ENCODE measurements around the gene C11orf68. TPM values are rescaled to one million over a fixed set of nuclear protein-coding genes. Genes with fewer than 3 reads are reported as not detected.
A peak's percentile ranks its signal among the peaks of the same experiment; 100 is the strongest.

The C11orf68 gene
- total RNA-seq, 1 donor = 44.8 TPM

DNA sequence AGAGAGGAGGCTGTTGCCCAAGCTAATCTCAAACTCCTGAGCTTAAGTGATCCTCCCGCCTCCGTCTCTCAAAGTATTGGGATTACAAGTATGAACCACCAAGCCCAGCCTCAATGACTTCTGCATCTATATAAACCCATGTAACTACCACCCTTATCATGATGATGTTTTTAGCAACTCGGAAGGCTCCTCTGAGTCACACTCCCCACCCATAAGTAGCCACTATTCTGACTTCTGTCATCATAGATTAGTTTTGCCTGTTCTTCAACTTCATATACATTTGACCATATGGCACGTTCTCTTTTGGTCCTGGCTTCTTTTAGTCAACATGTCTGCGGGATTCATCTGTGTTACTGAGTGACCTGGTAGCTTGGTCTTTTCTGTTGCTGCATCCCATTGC, 12.3 kb downstream of the C11orf68 start:
- no peak overlapping the region for H3K4me3 ChIP-seq (ENCODE audit: low read depth, low read length)
- TF ChIP-seq, protein P1, sequence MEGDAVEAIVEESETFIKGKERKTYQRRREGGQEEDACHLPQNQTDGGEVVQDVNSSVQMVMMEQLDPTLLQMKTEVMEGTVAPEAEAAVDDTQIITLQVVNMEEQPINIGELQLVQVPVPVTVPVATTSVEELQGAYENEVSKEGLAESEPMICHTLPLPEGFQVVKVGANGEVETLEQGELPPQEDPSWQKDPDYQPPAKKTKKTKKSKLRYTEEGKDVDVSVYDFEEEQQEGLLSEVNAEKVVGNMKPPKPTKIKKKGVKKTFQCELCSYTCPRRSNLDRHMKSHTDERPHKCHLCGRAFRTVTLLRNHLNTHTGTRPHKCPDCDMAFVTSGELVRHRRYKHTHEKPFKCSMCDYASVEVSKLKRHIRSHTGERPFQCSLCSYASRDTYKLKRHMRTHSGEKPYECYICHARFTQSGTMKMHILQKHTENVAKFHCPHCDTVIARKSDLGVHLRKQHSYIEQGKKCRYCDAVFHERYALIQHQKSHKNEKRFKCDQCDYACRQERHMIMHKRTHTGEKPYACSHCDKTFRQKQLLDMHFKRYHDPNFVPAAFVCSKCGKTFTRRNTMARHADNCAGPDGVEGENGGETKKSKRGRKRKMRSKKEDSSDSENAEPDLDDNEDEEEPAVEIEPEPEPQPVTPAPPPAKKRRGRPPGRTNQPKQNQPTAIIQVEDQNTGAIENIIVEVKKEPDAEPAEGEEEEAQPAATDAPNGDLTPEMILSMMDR (IDR thresholded peaks at IDR 0.05; ENCODE audit: insufficient read depth, low read length) = no peak
- DNase-seq (ENCODE audit: low read depth) = no peak

DNA sequence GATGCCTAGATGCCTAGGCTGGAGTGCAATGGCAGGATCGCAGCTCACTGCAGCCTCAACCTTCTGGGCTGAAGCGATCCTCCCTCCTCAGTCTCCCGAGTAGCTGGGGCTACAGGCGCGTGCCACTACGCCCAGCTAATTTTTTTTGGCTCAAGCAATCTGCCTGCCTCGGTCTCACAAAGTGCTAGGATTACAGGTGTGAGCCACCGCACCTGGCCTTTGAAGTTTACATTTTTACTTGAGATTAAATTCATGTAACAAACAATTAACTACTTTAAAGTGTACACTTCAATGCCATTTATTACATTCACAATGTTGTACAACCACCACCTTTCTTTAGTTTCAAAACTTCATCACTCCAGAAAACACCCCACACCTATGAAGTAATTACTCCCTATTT, 15.1 kb downstream of the C11orf68 start:
- no peak overlapping the region for H3K4me3 ChIP-seq (ENCODE audit: low read depth, low read length)
- no peak for DNase-seq (ENCODE audit: low read depth)
- TF ChIP-seq, protein P1 (IDR thresholded peaks at IDR 0.05; ENCODE audit: insufficient read depth, low read length) = no peak

DNA sequence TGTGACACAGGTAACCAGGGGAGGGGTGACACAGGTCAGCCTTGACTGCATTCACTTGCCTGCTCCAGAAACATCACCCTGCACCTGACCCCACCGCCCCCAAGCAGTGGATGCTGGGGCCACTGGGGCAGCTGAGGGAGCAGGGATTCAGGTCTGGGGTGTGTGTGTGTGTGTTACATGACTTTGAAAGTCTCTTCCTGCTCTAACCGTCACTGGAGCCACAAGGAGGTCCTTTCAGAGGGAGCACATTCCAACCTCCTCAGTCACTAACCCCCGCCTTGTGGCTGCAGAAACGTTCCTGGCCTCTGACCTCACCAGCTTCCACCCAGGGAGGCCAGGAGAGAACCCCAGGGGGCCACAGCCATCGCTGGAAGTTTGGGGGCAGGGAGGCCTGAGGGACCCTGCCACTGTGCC, 15.8 kb downstream of the C11orf68 start:
- peak; percentile 69 for DNase-seq (ENCODE audit: low read depth)
- TF ChIP-seq, protein P1 (IDR thresholded peaks at IDR 0.05; ENCODE audit: insufficient read depth, low read length) = no peak
- no peak overlapping the region for H3K4me3 ChIP-seq (ENCODE audit: low read depth, low read length)

DNA sequence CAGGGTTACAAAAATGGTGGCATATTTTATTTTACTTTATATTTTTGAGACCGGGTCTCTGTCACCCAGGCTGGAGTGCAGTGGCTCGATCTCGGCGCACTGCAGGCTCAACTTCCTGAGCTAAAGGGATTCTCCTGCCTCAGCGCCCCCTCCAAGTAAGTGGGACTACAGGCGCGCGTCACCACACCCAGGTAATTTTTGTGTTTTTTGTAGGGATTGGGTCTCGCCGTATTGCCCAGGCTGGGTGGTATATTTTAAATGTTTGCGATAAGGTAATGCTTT, 18.0 kb downstream of the C11orf68 start:
- TF ChIP-seq, protein P1 (IDR thresholded peaks at IDR 0.05; ENCODE audit: insufficient read depth, low read length) = no peak
- H3K4me3 ChIP-seq (ENCODE audit: low read depth, low read length) = no peak overlapping the region
- DNase-seq (ENCODE audit: low read depth) = no peak

DNA sequence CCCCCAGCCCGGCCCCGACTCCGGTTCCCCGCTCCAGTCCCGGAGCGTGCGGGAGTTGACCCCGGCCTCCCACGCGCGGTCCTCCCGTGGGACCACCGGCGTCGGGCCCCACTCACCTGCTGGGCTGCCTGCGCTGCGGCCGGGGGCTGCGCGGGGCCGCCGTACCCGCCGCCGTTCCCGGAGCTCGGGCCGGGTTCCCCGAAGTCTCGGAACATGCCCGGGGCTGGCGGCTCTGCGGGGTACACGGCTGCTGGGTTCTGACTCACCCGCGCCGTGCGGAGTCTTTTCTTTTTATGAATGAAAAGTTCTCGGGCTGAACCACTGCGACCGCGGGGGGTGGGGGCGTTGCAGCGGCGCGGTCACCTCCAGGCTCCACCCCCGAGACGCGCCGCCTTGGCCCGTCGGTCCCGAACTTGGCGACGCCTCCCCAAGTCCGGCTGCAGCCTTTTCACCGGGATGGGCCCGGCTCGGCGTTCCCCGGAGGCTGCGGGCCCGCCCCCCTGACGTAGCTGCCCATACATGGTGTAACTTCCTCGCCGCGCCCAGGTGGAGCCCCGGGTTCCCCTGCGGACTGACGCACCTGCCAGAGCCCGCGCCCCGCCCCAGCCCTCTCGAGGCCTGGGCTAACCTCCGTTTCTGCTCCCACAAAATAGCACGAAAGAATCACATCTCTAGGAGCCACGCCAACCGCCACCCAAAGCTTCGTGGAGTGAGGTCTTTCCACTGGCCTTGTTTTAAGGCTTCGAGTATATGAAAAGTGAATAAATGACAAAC, 18.6 kb downstream of the C11orf68 start, which contains the start of gene FOSL1:
TSS of gene FOSL1 (minus strand) at position 264 of the 774 bp plus-strand sequence. CDS start at position 215, 49 bp downstream.
- peak; percentile 93 for DNase-seq (ENCODE audit: low read depth)
- H3K4me3 ChIP-seq (ENCODE audit: low read depth, low read length) = peak within 1 kb of the TSS; percentile 87
- TF ChIP-seq, protein P1 (IDR thresholded peaks at IDR 0.05; ENCODE audit: insufficient read depth, low read length) = no peak

DNA sequence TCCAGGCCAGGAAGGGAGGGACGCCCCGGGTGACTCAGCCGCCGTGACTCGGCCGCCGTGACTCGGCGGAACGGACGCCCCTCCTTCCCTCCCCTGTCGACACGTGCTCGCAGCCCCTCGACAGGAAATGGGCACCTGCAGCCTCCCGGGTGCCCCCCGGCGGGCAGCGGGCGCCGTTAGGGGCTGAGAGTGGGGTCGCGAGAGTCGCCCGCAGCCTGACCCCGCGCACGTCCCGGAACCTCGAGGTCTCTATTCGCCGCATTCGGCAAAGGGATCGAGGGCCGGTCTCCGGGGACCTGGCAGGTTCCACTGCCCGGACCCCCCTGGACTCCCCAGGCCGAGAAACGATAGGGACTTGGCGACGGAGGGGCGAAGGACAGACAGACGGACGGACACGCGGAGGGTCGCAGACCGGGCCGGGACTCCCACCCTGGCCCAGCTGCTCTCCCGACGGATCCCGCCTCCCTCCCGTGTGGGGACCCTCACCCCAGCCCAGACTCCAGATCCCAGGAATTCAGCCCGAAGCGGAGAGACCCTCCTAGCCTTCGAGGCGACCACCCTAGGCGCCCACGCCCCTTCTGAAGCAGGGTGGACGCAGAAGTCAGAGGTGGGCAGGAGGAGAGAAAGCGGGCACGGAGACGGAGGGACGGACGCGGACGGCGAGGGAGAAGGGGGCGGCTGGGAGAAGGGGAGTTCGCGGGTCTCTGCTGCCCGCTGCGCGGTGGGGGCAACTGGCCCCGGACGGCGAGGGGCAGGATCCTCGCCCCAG, 19.3 kb downstream of the C11orf68 start:
- TF ChIP-seq, protein P1 (IDR thresholded peaks at IDR 0.05; ENCODE audit: insufficient read depth, low read length) = no peak
- DNase-seq (ENCODE audit: low read depth) = peak; percentile 65

More for the DNA sequence above, 19.3 kb downstream of the C11orf68 start:
- peak overlapping the region; percentile 87 for H3K4me3 ChIP-seq (ENCODE audit: low read depth, low read length)

Data from fibroblast of the aortic adventitia (primary cell).